ENCODE results near the gene VAV3. TPM values are rescaled to one million over a fixed set of nuclear protein-coding genes. Genes with fewer than 3 reads are reported as not detected.
A peak's percentile ranks its signal among the peaks of the same experiment; 100 is the strongest.

VAV3 gene, protein sequence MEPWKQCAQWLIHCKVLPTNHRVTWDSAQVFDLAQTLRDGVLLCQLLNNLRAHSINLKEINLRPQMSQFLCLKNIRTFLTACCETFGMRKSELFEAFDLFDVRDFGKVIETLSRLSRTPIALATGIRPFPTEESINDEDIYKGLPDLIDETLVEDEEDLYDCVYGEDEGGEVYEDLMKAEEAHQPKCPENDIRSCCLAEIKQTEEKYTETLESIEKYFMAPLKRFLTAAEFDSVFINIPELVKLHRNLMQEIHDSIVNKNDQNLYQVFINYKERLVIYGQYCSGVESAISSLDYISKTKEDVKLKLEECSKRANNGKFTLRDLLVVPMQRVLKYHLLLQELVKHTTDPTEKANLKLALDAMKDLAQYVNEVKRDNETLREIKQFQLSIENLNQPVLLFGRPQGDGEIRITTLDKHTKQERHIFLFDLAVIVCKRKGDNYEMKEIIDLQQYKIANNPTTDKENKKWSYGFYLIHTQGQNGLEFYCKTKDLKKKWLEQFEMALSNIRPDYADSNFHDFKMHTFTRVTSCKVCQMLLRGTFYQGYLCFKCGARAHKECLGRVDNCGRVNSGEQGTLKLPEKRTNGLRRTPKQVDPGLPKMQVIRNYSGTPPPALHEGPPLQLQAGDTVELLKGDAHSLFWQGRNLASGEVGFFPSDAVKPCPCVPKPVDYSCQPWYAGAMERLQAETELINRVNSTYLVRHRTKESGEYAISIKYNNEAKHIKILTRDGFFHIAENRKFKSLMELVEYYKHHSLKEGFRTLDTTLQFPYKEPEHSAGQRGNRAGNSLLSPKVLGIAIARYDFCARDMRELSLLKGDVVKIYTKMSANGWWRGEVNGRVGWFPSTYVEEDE
- total RNA-seq, result 11.3 TPM
- long read RNA-seq, full-length matches to known transcripts, result 2 of 14 reads
- long read RNA-seq, partial matches to known transcripts, result 6 of 14 reads
- long read RNA-seq, other reads (novel, unspliced or antisense), result 6 of 14 reads

- Histone ChIP-seq H3K27ac (peak within 1 kb of the TSS; percentile 82), H3K36me3 (no peaks in the 10 kb centered on the region), H3K9me3 (no peaks in the 10 kb centered on the region), H3K4me1 (peaks cover 15% of the 10 kb centered on the region), H3K27me3 (ENCODE audit: low read depth) (peaks cover 9% of the 10 kb centered on the region), H3K4me3 (peak within 1 kb of the TSS; percentile 70)
- TF ChIP-seq, protein P1, sequence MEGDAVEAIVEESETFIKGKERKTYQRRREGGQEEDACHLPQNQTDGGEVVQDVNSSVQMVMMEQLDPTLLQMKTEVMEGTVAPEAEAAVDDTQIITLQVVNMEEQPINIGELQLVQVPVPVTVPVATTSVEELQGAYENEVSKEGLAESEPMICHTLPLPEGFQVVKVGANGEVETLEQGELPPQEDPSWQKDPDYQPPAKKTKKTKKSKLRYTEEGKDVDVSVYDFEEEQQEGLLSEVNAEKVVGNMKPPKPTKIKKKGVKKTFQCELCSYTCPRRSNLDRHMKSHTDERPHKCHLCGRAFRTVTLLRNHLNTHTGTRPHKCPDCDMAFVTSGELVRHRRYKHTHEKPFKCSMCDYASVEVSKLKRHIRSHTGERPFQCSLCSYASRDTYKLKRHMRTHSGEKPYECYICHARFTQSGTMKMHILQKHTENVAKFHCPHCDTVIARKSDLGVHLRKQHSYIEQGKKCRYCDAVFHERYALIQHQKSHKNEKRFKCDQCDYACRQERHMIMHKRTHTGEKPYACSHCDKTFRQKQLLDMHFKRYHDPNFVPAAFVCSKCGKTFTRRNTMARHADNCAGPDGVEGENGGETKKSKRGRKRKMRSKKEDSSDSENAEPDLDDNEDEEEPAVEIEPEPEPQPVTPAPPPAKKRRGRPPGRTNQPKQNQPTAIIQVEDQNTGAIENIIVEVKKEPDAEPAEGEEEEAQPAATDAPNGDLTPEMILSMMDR (IDR thresholded peaks at IDR 0.05), result peak; percentile 8
- intact Hi-C loops (cut with DNase I), result no loop called here
- DNase-seq (peak; percentile 84), ATAC-seq (peak; percentile 70 to 74)
Measured at GRCh38 chr1:107965110-107965991, at the start of gene VAV3. VAV3 (minus strand) TSS chr1:107965180; CDS start chr1:107964869, 311 bp downstream.

DNA sequence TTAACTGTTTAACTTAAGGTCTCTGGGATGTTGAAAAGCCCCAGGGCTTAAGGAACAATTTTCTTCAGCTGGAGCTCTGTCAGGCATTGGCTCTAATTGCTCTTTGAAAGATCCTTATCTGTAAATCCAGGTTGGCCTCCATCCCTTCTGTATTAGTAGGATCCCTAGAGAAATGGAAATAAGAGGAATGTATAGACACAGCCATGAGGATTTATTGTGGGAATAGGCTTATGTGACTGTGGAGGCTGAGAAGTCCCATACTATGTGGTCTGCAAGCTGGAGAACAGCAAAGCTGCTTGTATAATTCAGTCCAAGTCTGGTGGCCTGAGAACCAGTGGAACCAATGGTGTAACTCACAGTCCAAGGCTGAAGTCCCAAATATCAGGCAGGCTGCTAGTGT is 47.6 kb upstream of the VAV3 start:
- Histone ChIP-seq H3K4me3 (no peak overlapping the region), H3K36me3 (no peaks in the 10 kb centered on the region), H3K27ac (no peak overlapping the region), H3K9me3 (no peaks in the 10 kb centered on the region), H3K27me3 (ENCODE audit: low read depth) (no peaks in the 10 kb centered on the region), H3K4me1 (no peaks in the 10 kb centered on the region)
- intact Hi-C loops (cut with DNase I), result no loop called here
- TF ChIP-seq, protein P1 (IDR thresholded peaks at IDR 0.05), result no peak
- ATAC-seq (no peak), DNase-seq (no peak)

DNA sequence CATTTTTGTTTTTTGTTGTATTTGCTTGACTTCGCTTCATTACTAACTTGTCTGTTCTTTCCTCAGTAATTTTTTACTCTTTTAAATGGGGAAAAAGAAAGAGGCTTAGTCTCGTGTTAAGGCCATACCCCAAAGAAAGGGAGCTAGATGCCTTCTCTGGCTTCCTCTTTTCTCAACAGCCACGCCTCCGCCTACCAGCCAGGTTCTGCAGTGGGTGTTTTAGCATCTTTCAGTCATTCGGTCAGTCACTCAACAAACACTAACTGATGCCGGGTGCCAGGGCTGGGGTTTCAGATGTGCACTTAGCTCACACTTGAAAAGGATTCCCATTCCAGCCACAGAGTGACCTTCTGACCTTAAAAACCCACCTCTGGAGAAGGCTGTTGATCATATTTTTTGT is 46.3 kb upstream of the VAV3 start:
- Histone ChIP-seq H3K9me3 (no peaks in the 10 kb centered on the region), H3K4me1 (no peaks in the 10 kb centered on the region), H3K27me3 (ENCODE audit: low read depth) (no peaks in the 10 kb centered on the region), H3K36me3 (no peaks in the 10 kb centered on the region), H3K4me3 (no peak overlapping the region), H3K27ac (no peak overlapping the region)
- TF ChIP-seq, protein P1 (IDR thresholded peaks at IDR 0.05), result no peak
- no peak for DNase-seq
- intact Hi-C loops (cut with DNase I), result no loop called here
- no peak for ATAC-seq

DNA sequence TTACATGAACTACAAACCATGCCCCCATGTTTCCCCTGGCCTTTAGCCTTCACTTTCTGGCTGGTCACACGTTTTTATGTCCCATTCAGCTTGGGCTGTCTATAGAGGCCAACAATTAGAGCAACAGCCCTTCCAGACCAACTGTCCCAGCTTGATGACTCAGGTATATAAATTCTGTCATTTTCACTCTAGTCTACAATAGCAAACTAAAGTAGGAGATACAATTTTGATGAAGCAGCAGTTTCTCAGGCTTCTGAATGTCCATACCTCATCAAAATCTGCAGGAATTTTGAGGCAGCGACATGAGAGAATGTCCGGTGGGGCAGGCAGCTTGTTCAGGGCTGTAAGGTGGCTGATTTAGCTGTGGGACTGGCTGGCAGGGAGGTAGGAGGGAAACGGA is 45.6 kb upstream of the VAV3 start:
- TF ChIP-seq, protein P1 (IDR thresholded peaks at IDR 0.05), result no peak

More for the DNA sequence above, 45.6 kb upstream of the VAV3 start:
- H3K36me3 ChIP-seq, result no peaks in the 10 kb centered on the region
- no peak overlapping the region for H3K4me3 ChIP-seq
- DNase-seq (no peak), ATAC-seq (no peak)
- no peak overlapping the region for H3K27ac ChIP-seq
- intact Hi-C loops (cut with DNase I), result no loop called here
- H3K27me3 ChIP-seq (ENCODE audit: low read depth), result no peaks in the 10 kb centered on the region
- no peaks in the 10 kb centered on the region for H3K9me3 ChIP-seq
- no peaks in the 10 kb centered on the region for H3K4me1 ChIP-seq
